ENCODE results near the gene GYPB. TPM values are rescaled to one million over a fixed set of nuclear protein-coding genes. Genes with fewer than 3 reads are reported as not detected.
"Not testable (repeated sequence)": the region's sequence is repeated elsewhere in the genome, so short reads cannot be mapped to it uniquely, and the experiment has no call there.

Gene GYPB
- total RNA-seq = not detected
- long read RNA-seq = 0 reads

DNA sequence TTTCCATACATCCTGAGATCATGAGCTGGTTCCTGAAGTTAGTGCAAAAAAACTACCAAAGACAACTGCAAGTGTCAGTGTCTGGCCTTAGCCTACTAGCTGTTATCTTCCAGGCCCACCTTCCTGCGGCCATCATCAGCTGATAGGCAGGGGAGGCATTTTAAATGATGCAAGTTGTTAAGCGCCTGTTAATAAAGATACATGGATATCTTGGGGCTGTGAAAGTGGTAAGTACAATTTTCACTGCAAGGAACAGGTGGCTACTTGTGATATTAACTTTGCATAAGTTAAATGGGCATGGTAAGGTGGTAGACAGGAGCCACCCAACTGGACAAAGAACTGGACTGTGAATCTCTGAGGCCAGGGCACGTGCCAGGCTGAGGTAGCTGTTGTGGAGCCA, at the start of gene GYPB:
TSS of gene GYPB (minus strand) at position 104 of the 400 bp plus-strand sequence. CDS start at position 11, 93 bp downstream.
- H3K27me3 ChIP-seq (ENCODE audit: low read depth); H3K36me3 ChIP-seq; H3K4me1 ChIP-seq; H3K27ac ChIP-seq (replicated peaks); intact Hi-C loops (cut with micrococcal nuclease); H3K4me3 ChIP-seq; DNase-seq; H3K9me3 ChIP-seq (replicated peaks): not testable (repeated sequence)

GRCh38 chr4:144061556-144061955, 42.4 kb upstream of the GYPB start:
- H3K36me3 ChIP-seq; H3K4me1 ChIP-seq; intact Hi-C loops (cut with micrococcal nuclease); DNase-seq; H3K27me3 ChIP-seq (ENCODE audit: low read depth); H3K27ac ChIP-seq (replicated peaks); H3K4me3 ChIP-seq: not testable (repeated sequence)
- H3K9me3 ChIP-seq (replicated peaks) = peaks cover 27% of the 10 kb centered on the region

DNA sequence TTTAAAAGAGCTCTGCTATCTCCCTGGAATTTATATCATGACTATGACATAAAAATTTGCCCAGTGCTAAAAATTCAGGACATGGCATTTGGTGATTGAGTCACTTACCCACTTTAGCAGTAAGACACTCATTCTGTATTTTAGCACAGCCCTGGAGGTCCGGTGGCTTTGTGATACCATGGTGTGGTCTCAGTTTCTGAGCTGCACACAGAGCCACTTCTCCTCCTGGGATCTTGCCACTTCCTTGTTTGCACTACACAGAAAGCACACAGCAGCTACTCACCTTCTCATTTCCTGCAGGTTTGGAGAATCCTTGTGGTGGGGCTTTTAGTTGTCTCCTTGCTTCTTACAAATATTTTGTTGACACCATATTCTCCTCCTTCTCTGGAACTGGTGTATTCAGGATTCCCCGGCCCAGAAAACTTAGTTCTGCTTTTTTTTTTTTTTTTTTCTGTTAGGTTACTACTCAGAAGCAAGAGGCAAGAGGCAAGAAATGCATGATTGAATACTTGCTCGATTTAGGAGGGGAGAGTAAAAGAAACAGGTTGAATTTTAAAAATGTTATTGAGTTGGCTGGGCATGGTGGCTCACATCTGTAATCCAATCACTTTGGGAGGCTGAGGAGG, 41.2 kb upstream of the GYPB start:
- H3K4me1 ChIP-seq; H3K27me3 ChIP-seq (ENCODE audit: low read depth); H3K4me3 ChIP-seq; intact Hi-C loops (cut with micrococcal nuclease); DNase-seq; H3K27ac ChIP-seq (replicated peaks); H3K36me3 ChIP-seq: not testable (repeated sequence)
- H3K9me3 ChIP-seq (replicated peaks) = peaks cover 27% of the 10 kb centered on the region

GRCh38 chr4:144056800-144057199, 37.6 kb upstream of the GYPB start:
- H3K4me3 ChIP-seq = no peak overlapping the region
- DNase-seq = no peak
- H3K9me3 ChIP-seq (replicated peaks) = peaks cover 18% of the 10 kb centered on the region
- intact Hi-C loops (cut with micrococcal nuclease) = no loop called here
- H3K36me3 ChIP-seq = no peaks in the 10 kb centered on the region
- TF ChIP-seq CTCF (IDR thresholded peaks at IDR 0.05; ENCODE audit: borderline replicate concordance) = no peak
- no peaks in the 10 kb centered on the region for H3K27me3 ChIP-seq (ENCODE audit: low read depth)
- no peaks in the 10 kb centered on the region for H3K4me1 ChIP-seq
- no peak overlapping the region for H3K27ac ChIP-seq (replicated peaks)

- H3K9me3 ChIP-seq (replicated peaks); intact Hi-C loops (cut with micrococcal nuclease); H3K27ac ChIP-seq (replicated peaks); H3K36me3 ChIP-seq; H3K27me3 ChIP-seq (ENCODE audit: low read depth); H3K4me1 ChIP-seq; DNase-seq; H3K4me3 ChIP-seq: not testable (repeated sequence)
These were observed 36.2 kb upstream of the GYPB start for GRCh38 chr4:144055336-144055735.

GRCh38 chr4:144051494-144051893, 32.3 kb upstream of the GYPB start:
- H3K4me3 ChIP-seq; DNase-seq; intact Hi-C loops (cut with micrococcal nuclease); H3K9me3 ChIP-seq (replicated peaks); H3K4me1 ChIP-seq; H3K36me3 ChIP-seq; H3K27me3 ChIP-seq (ENCODE audit: low read depth); H3K27ac ChIP-seq (replicated peaks): not testable (repeated sequence)

DNA sequence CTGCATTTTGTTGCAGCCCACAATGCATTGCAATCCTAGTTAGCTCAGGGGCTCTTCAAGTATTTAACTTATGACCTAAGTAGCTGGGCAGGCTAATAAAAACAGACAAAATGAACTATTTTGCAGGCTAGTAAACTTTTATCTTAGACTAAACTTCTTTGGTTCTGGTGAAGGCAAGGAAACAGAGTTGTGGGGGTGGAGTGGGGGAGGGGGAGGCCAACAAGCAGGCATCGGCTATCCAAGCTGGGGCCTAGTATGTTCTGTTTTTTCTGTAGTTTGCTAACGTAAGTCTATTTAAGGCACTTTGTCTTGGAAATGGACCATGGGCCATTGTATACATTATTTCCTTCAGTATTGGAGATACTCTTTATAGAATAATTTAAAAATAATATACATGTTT, 31.5 kb upstream of the GYPB start:
- H3K4me1 ChIP-seq; H3K9me3 ChIP-seq (replicated peaks); H3K27ac ChIP-seq (replicated peaks); H3K36me3 ChIP-seq; DNase-seq; H3K4me3 ChIP-seq; intact Hi-C loops (cut with micrococcal nuclease); H3K27me3 ChIP-seq (ENCODE audit: low read depth): not testable (repeated sequence)

DNA sequence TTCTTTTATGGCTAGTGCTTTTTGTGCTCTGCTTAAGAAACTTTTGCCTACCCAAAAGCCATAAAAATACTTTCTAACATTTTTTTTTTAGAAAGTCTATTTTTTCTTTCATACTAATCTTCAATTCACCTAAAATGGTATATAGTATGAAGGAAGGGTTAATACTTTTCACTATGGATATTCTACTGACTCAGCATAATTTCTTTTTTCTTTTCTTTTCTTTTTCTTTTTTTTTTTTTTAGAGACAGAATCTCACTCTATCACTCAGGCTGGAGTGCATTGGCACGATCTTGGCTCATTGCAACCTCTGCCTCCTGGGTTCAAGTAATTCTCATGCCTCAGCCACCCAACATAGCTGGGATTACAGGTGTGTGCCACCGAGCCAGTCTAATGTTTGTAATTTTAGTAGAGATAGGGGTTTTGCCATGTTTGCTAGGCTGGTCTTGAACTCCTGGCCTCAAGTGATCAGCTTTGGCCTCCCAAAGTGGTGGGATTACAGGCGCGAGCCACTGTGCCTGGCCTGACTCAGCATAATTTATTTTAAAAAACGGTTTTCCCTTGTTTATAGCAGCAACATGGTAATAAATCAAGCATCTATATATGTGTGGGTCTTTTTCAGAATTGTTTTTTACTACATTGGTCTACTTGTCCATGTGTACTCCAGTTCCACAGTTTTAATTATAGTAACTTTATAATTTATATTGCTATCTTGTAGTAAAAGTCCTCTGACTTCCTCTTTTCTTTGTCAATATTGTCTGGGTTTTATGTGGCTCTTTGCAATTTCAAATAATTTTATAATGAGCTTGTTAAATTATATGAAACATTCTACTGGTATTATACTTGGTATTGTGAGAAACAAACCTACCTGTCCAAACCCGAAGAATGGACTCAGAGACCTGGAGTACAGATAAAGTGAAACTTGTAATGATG, 30.6 kb upstream of the GYPB start:
- H3K4me1 ChIP-seq; H3K27me3 ChIP-seq (ENCODE audit: low read depth); H3K36me3 ChIP-seq; H3K27ac ChIP-seq (replicated peaks); intact Hi-C loops (cut with micrococcal nuclease); H3K9me3 ChIP-seq (replicated peaks); H3K4me3 ChIP-seq; DNase-seq: not testable (repeated sequence)

GRCh38 chr4:144044936-144045335, 25.8 kb upstream of the GYPB start:
- H3K27me3 ChIP-seq (ENCODE audit: low read depth); H3K27ac ChIP-seq (replicated peaks); H3K4me1 ChIP-seq; H3K4me3 ChIP-seq; H3K36me3 ChIP-seq; DNase-seq; intact Hi-C loops (cut with micrococcal nuclease); H3K9me3 ChIP-seq (replicated peaks): not testable (repeated sequence)

- H3K9me3 ChIP-seq (replicated peaks); intact Hi-C loops (cut with micrococcal nuclease); H3K27ac ChIP-seq (replicated peaks); DNase-seq; H3K4me3 ChIP-seq; H3K4me1 ChIP-seq; H3K36me3 ChIP-seq; H3K27me3 ChIP-seq (ENCODE audit: low read depth): not testable (repeated sequence)
These were observed 13.4 kb upstream of the GYPB start for GRCh38 chr4:144032580-144032979.

DNA sequence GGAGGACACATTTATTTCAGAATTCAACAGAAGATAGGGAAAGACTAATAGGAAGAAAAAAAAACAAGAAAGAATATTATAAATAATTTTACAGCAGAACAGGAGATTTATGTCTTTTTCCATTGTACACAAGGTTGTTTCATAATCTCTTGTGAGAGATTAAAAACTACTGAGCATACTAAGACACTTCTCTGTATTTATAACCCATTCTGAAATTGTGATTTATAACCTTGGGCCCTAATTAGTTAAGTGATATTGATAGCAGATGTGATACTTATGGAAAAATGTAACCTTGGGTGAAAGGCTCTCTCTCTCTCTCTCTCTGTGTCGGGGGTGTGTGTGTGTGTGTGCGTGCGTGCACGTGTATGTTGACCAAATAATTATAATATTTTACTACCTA, 12.7 kb upstream of the GYPB start:
- H3K4me3 ChIP-seq; H3K27me3 ChIP-seq (ENCODE audit: low read depth); H3K4me1 ChIP-seq; H3K9me3 ChIP-seq (replicated peaks); H3K36me3 ChIP-seq; DNase-seq; intact Hi-C loops (cut with micrococcal nuclease); H3K27ac ChIP-seq (replicated peaks): not testable (repeated sequence)

GRCh38 chr4:144031369-144031768, 12.2 kb upstream of the GYPB start:
- H3K27me3 ChIP-seq (ENCODE audit: low read depth); H3K9me3 ChIP-seq (replicated peaks); H3K4me1 ChIP-seq; DNase-seq; H3K27ac ChIP-seq (replicated peaks); intact Hi-C loops (cut with micrococcal nuclease); H3K4me3 ChIP-seq; H3K36me3 ChIP-seq: not testable (repeated sequence)

DNA sequence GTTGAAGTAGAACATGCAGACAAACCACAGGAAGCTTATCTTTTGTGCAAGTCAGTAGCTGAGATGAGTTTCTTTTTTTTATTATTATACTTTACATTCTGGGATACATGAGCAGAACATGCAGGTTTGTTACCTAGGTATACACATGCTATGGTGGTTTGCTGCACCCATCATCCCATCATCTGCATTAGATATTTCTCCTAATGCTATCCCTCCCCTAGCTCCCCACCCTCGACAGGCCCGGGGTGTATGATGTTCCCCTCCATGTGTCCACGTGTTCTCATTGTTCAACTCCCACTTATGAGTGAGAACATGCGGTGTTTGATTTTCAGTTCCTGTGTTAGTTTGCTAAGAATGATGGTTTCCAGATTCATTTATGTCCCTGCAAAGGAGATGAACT, 11.5 kb upstream of the GYPB start:
- not testable (repeated sequence) for DNase-seq

More for the DNA sequence above, 11.5 kb upstream of the GYPB start:
- H3K4me1 ChIP-seq; H3K9me3 ChIP-seq (replicated peaks); H3K27ac ChIP-seq (replicated peaks); intact Hi-C loops (cut with micrococcal nuclease); H3K27me3 ChIP-seq (ENCODE audit: low read depth); H3K36me3 ChIP-seq; H3K4me3 ChIP-seq: not testable (repeated sequence)
